DMS 273 (cell line): ENCODE measurements around the gene GSE1.

ENCODE experiments used
- DNase-seq: peaks from one replicate; lab custom pipeline; 2025; ENCODE audit not compliant: unreplicated experiment; lab: John Stamatoyannopoulos, UW

The GSE1 gene

GRCh38 chr16:85616607-85617321, 3.6 kb downstream of the GSE1 start:
- no peak for DNase-seq

GRCh38 chr16:85617948-85618347, 4.8 kb downstream of the GSE1 start:
- no peak for DNase-seq

GRCh38 chr16:85618521-85618920, 5.4 kb downstream of the GSE1 start:
- no peak for DNase-seq

- DNase-seq = no peak
Observed at GRCh38 chr16:85619101-85619891, 6.2 kb downstream of the GSE1 start.

- DNase-seq = no peak
Observed at GRCh38 chr16:85620374-85620773, 7.3 kb downstream of the GSE1 start.

GRCh38 chr16:85621698-85622428, 8.7 kb downstream of the GSE1 start:
- no peak for DNase-seq

GRCh38 chr16:85622683-85623082, 9.6 kb downstream of the GSE1 start:
- DNase-seq = no peak

- DNase-seq = no peak
Observed at GRCh38 chr16:85623250-85623649, 10.1 kb downstream of the GSE1 start.

GRCh38 chr16:85623997-85624601, 11.0 kb downstream of the GSE1 start:
- no peak for DNase-seq

GRCh38 chr16:85624646-85625045, 11.5 kb downstream of the GSE1 start:
- peak; percentile 80 for DNase-seq

GRCh38 chr16:85625053-85625452, 11.9 kb downstream of the GSE1 start:
- peak; percentile 97 for DNase-seq

GRCh38 chr16:85625485-85626117, 12.5 kb downstream of the GSE1 start:
- DNase-seq = no peak

GRCh38 chr16:85626191-85626981, 13.3 kb downstream of the GSE1 start:
- DNase-seq = peak; percentile 96

- DNase-seq = no peak
Observed at GRCh38 chr16:85627089-85627488, 14.0 kb downstream of the GSE1 start.

GRCh38 chr16:85627526-85628264, 14.6 kb downstream of the GSE1 start:
- DNase-seq = no peak

- DNase-seq = no peak
Observed at GRCh38 chr16:85628265-85628556, 15.1 kb downstream of the GSE1 start.

- no peak for DNase-seq
Observed at GRCh38 chr16:85628645-85629044, 15.5 kb downstream of the GSE1 start.

GRCh38 chr16:85629326-85629725, 16.2 kb downstream of the GSE1 start:
- DNase-seq = no peak

- no peak for DNase-seq
Observed at GRCh38 chr16:85629853-85630252, 16.7 kb downstream of the GSE1 start.

- DNase-seq = peak; percentile 60
Observed at GRCh38 chr16:85631230-85631629, 18.1 kb downstream of the GSE1 start.
